Erythroblast (primary cell): Measurements from ENCODE around the gene KIFC1.

Source experiments
- GATA1 ChIP-seq: IDR thresholded peaks from 2 replicates; pipeline ENCODE4 v1.6.1; 2011; ENCODE audit warnings: low read depth, mild to moderate bottlenecking, control low read depth, low read length, moderate library complexity
- POLR2A ChIP-seq: IDR thresholded peaks from 2 replicates; pipeline ENCODE4 v1.6.1; 2011; ENCODE audit warnings: mild to moderate bottlenecking, low read length

DNA sequence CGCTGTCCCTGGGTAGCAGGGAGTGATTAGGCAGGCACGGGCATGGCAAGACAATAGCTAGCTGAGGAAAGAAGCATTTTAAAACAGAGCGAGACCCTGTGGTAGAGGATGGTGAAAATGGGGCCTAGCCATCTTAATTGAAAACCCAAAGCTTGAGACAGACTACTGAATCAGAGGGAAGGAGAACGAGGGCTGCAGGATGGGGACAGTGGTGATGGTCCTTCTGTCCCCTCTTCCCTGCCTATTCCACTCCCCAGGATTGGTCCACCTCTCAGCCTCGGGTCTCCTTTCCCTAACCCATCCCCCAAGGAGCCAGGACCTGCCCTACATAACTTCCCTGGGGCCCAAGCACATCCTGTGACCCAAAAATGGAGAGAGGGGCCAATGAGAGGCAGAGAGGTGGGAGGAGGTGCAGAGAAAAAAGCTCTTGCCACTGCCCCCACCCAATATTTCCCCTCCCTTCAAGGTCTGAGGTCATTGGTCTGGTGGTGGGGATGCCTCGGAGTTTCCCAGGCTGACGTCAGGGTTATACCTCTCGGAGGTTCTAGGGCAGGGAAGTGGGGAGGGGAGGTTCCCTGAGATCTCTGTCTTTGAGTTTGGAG, 27.2 kb downstream of the KIFC1 start:
- peak; percentile 82 for TF ChIP-seq POLR2A
- TF ChIP-seq GATA1 = no peak
